GM18517 (cell line): ENCODE data around the gene CENPX.
"Not testable (repeated sequence)": the region's sequence is repeated elsewhere in the genome, so short reads cannot be mapped to it uniquely, and the experiment has no call there.

Experiments used
- ATAC-seq: cut with Tn5 transposase; IDR thresholded peaks from one replicate; pipeline ENCODE4 v1.9.1; 2021; ENCODE audit warnings: mild to moderate bottlenecking, moderate library complexity; ENCODE audit not compliant: unreplicated experiment

Gene CENPX

DNA sequence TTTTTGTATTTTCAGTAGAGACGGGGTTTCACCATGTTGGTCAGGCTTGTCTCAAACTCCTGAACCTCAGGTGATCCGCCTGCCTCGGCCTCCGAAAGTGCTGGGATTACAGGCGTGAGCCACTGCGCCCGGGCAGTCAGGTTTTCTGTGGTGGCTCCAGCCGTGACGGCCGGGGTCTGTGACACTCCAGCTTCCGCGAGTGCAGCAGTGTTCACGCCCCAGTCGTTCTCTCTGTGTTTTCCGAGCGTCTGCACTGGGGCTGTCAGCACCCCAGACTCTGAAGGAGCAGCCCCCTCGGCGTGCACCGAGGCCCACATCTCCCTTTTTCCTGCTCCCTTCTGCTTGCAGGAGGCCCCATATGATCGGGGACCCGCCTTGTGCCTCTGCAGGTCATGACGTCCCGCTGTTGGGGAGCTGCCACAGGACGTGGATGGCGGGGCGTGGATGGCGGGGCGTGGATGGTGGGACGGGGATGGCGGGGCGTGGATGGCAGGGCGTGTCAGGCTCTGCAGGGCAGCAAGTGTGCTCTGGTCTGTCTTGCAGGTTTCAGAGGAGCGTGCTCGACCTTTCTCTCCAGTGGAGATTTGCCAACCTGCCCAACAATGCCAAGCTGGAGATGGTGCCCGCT, 39.6 kb downstream of the CENPX start:
- ATAC-seq = no peak

GRCh38 chr17:81981511-81981910, 41.2 kb downstream of the CENPX start:
- ATAC-seq = not testable (repeated sequence)

DNA sequence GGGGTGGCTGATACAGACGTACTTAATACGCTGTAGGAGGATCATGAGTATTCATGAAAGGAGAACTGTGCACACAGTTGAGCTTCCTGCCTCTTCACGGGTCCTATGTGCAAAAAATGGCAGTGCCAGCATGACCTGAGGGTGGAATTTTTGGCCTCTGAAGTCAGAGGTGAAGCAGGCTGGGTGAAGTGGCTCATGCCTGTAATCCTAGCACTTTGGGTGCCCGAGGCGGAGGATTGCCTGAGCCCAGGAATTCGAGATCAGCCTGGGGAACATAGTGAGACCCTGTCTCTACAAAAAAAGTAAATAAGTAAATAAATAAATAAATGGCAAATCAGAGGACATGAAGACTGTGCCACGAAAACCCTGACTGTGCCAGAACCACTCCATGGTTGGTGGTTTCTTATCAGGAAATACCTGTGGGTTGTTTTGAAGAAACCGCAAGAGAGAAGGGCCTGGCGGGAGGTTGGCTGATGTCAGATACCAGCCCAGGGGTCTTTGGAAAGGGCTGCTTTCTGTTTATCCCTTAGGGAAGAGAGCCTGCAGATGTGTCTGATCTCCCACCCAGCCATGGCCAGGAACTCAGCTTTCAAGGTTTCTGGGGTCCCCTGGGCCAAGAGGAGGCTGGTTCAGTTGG, 41.9 kb downstream of the CENPX start:
- no peak for ATAC-seq

DNA sequence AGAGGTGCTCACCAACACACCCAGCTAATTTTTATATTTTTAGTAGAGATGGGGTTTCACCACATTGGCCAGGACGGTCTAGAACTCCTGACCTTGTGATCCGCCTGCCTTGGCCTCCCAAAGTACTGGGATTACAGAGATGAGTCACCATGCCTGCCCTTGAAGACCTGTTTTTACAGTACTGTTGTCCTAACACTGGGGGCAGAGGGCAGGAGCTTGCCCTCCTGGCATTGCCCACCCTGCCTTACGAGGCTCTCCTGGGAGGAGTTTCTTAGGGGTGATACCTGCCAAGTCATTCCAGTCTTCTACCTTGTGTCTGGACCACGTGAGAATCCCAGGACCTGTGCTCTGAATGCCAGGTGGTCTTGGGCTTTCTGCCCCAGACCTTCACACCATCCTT, 42.6 kb downstream of the CENPX start:
- no peak for ATAC-seq

- no peak for ATAC-seq
Observed at GRCh38 chr17:81978524-81979298, 44.0 kb downstream of the CENPX start.

DNA sequence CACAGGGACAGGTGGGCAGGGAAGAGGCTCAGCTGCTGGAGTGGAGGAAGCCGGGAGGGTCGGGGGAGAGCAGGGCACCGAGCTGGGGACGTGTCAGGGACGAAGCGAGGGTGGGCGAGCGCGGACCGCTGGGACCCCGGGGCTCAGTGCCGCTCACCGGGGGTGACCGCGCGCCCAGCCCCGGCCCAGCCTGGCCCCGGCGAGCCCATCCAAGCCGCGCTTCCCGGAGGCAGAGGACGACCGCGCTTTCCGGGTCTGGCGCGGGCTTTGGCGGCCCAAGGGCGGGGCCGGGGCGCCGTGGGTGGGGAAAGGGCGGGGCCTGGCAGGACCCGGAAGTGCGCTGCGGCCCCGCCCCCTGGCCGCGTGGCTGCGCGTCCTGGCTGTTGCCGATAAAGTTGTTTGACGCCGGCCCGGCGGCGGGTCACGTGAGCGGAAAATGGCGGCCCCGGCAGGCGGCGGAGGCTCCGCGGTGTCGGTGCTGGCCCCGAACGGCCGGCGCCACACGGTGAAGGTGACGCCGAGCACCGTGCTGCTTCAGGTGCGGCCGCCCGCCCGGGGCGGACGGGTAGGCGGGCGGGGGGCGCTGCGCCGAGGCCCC, 45.4 kb downstream of the CENPX start, which contains the start of gene ASPSCR1:
TSS of gene ASPSCR1 (plus strand) at position 419 of the 598 bp plus-strand sequence. CDS start at position 437, 18 bp downstream.
- peak; percentile 72 for ATAC-seq

DNA sequence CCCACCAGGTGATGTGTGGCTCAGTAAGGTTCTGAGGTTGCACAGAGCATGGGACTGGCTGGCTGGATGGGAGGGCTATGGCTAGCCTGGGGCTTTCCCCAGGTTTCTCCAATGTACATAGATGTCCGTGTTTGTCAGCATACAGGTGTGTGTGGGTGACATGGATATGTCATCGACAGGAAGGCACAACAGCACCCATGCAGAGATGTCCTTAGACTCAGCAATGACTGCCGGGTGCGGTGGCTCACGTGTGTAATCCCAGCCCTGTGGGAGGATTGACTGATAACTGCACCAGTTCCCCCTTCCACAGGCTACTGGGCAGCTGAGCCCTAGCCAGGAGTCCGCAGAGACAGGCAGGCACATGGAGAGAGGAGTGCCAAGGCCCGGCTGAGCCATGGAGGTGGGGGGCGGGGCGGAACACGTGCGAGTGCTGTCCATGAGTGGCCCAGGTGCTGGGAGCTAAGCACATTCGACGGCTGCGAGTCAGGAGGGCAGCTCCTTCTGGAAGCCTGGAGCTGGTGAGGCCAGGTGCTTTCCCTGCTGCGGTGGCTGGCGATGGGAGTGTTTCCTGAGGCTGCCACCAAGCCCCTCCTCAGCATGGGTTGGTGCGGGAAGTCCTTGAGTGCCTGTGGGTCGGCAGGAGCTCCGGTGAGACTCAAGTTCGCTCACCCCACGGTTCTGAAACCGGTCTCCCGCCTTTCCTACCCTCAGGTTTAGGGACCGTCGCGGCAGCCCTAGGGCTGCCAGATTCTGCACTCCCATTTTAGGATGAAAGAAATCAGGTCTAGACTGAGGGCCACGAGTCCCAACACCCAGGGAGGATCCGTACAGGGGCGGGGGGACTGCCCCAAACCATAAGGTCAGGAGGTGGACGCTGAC, 46.1 kb downstream of the CENPX start:
- no peak for ATAC-seq

DNA sequence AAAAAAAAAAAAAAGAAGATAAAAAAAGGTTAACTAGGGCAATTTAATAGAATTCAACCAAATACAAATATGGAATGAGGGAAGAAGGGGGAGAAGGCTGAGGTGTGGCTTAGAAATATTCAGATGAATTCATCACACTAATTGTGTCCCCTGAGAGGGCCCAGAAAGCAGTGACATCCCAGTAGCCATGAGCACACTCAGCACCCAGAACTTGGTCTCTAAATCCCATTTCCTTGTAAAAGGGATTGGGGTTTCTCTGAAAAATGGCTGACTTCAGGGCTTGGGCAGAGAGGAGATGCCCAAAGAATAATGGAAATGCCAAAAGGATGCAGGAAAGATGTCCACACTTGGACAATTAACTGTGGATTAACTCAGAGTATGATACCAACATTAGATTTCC, 49.2 kb downstream of the CENPX start:
- ATAC-seq = no peak

DNA sequence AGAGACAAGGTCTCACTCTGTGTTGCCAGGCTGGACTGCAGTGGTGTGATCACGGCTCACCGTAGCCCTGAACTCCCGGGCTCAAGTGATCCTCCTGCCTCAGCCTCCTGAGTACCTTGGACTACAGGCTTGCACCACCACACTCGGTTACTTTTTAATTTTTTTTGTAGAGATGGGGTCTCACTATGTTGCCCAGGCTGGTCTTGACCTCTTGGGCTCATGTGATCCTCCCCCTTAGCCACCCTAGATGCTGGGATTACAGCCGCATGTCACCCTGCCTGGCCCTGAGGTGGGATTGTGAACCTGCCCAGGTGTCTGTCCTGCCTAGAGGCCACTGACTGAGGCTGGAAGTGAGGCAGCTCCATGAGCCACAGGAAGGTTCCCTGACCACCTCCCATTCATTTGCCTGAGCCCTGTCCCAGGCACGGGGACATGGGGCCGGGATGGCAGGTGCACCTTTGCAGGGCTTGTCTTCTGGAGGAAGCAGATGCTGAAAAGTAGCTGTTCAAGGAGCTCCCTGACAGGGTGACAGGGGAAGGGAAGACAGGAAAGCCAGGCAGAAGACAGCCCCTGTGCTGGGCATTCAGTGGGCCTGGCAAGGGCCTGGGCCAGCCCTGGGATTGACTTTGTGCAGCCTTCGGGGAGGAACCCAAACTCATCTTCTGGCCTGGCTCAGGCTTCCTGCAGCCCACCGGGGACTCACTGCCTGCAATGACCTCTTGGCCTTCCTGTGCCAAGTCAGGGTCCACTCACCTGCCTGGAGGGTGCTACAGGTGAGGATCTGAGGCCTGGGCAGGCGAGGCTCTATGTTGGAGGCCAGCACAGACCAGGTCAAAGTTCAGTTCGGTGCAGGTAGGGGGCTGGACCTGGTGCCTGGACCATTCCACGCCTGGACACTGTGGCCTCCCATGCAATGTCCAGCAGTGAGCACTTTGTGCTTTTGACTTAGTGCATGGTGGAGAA, 53.5 kb downstream of the CENPX start:
- ATAC-seq = no peak
